Activated CD8-positive, alpha-beta memory T cell treated with anti-CD3 and anti-CD28 coated beads, Interleukin-2, amount 10 ng/mL, durations not matched to agents 7 days and 5 days (primary cell): ENCODE measurements around the gene PLD4. TPM values are rescaled to one million over a fixed set of nuclear protein-coding genes. Genes with fewer than 3 reads are reported as not detected.

Experiments used
- ATAC-seq: fragments of 150-1000 bp; cut with Tn5 transposase; one replicate; pipeline ENCODE4 v1.10.0; 2021; ENCODE audit warnings: moderate library complexity
- CTCF ChIA-PET: fragments of 350-600 bp; sonication (Branson Sonifier 250); formaldehyde crosslinking; loops from one replicate; lab custom pipeline; 2021; ENCODE audit warnings: antibody characterized with exemption; lab: Charles Lee
- DNase-seq: peaks from one replicate; pipeline ENCODE4 v3.0.0-alpha.2; 2020
- H3K27ac Mint-ChIP-seq: one replicate; pipeline ENCODE4 v1.8.0; 2021; ENCODE audit warnings: mild to moderate bottlenecking, mixed read lengths
- H3K27me3 Mint-ChIP-seq: one replicate; pipeline ENCODE4 v1.8.0; 2021; ENCODE audit warnings: mixed read lengths
- H3K36me3 Mint-ChIP-seq: one replicate; pipeline ENCODE4 v1.8.0; 2021; ENCODE audit warnings: mild to moderate bottlenecking, mixed read lengths
- H3K4me1 Mint-ChIP-seq: one replicate; pipeline ENCODE4 v1.8.0; 2021; ENCODE audit warnings: mixed read lengths
- H3K4me3 Mint-ChIP-seq: one replicate; pipeline ENCODE4 v1.8.0; 2021; ENCODE audit warnings: mild to moderate bottlenecking, moderate library complexity, mixed read lengths
- H3K9me3 Mint-ChIP-seq: one replicate; pipeline ENCODE4 v1.8.0; 2022; ENCODE audit warnings: low read depth, mixed read lengths
- total RNA-seq, 2 experiments: library from RNA; stranded (reverse); gene quantifications; one replicate each; pipeline ENCODE4 v1.2.3, GENCODE V29; 2021

Gene PLD4
- not detected for total RNA-seq

GRCh38 chr14:104924421-104925213 is at the start of gene PLD4:
Gene PLD4, plus strand, starts transcription at chr14:104924879. Its CDS starts 2,262 bp downstream, at chr14:104927141.
- peaks cover 16% of the 10 kb centered on the region for H3K27me3 Mint-ChIP-seq
- H3K27ac Mint-ChIP-seq: no peak within 1 kb of the TSS
- no peaks in the 10 kb centered on the region for H3K9me3 Mint-ChIP-seq
- no peak within 1 kb of the TSS for H3K4me3 Mint-ChIP-seq
- no peaks in the 10 kb centered on the region for H3K4me1 Mint-ChIP-seq
- H3K36me3 Mint-ChIP-seq: no peaks in the 10 kb centered on the region
- no peak for DNase-seq
- ATAC-seq: no peak
- CTCF ChIA-PET: interaction anchor here (1.2 to 1.3 kb wide), 2 partner anchors 9 to 10 kb away, joined by 3 to 5 read pairs; no protein-coding TSS in a partner anchor

- DNase-seq: no peak
- Mint-ChIP-seq H3K36me3 (no peaks in the 10 kb centered on the region), H3K4me3 (no peak overlapping the region), H3K9me3 (no peaks in the 10 kb centered on the region), H3K27me3 (no peaks in the 10 kb centered on the region), H3K27ac (no peak overlapping the region), H3K4me1 (no peaks in the 10 kb centered on the region)
- CTCF ChIA-PET: interaction anchor here (1.2 kb wide), 1 partner anchor 49 kb away, joined by 4 read pairs; no protein-coding TSS in a partner anchor
- ATAC-seq: no peak
Observed at GRCh38 chr14:104875412-104875751, 49.3 kb upstream of the PLD4 start.

- Mint-ChIP-seq H3K36me3 (no peaks in the 10 kb centered on the region), H3K27ac (no peak overlapping the region), H3K27me3 (no peaks in the 10 kb centered on the region), H3K4me1 (no peaks in the 10 kb centered on the region), H3K4me3 (no peak overlapping the region), H3K9me3 (no peaks in the 10 kb centered on the region)
- no peak for ATAC-seq
- CTCF ChIA-PET: interaction anchor here (1.2 kb wide), 1 partner anchor 49 kb away, joined by 4 read pairs; no protein-coding TSS in a partner anchor
- DNase-seq: no peak
Observed at GRCh38 chr14:104875811-104876210, 48.9 kb upstream of the PLD4 start.

GRCh38 chr14:104876251-104876699 is 48.4 kb upstream of the PLD4 start:
- Mint-ChIP-seq H3K9me3 (no peaks in the 10 kb centered on the region), H3K4me3 (no peak overlapping the region), H3K27me3 (no peaks in the 10 kb centered on the region), H3K36me3 (no peaks in the 10 kb centered on the region), H3K27ac (no peak overlapping the region), H3K4me1 (no peaks in the 10 kb centered on the region)
- DNase-seq: peak; percentile 55
- peak; percentile 82 for ATAC-seq
- CTCF ChIA-PET: interaction anchor here (1.2 kb wide), 1 partner anchor 50 kb away, joined by 4 read pairs; no protein-coding TSS in a partner anchor

- Mint-ChIP-seq H3K4me1 (no peaks in the 10 kb centered on the region), H3K27me3 (no peaks in the 10 kb centered on the region), H3K36me3 (no peaks in the 10 kb centered on the region), H3K4me3 (no peak overlapping the region), H3K9me3 (no peaks in the 10 kb centered on the region), H3K27ac (no peak overlapping the region)
- DNase-seq (no peak), ATAC-seq (no peak)
- CTCF ChIA-PET: no interaction called here
Observed at GRCh38 chr14:104877066-104877805, 47.4 kb upstream of the PLD4 start.

- no peak overlapping the region for H3K27ac Mint-ChIP-seq
- ATAC-seq (no peak), DNase-seq (no peak)
- no peaks in the 10 kb centered on the region for H3K4me1 Mint-ChIP-seq
- no peak overlapping the region for H3K4me3 Mint-ChIP-seq
- CTCF ChIA-PET: no interaction called here
- no peaks in the 10 kb centered on the region for H3K9me3 Mint-ChIP-seq
- no peaks in the 10 kb centered on the region for H3K36me3 Mint-ChIP-seq
- H3K27me3 Mint-ChIP-seq: no peaks in the 10 kb centered on the region
Observed at GRCh38 chr14:104877806-104878550, 46.7 kb upstream of the PLD4 start.

GRCh38 chr14:104878582-104878981 is 46.1 kb upstream of the PLD4 start:
- H3K4me3 Mint-ChIP-seq: no peak overlapping the region
- H3K27ac Mint-ChIP-seq: no peak overlapping the region
- no peaks in the 10 kb centered on the region for H3K27me3 Mint-ChIP-seq
- H3K9me3 Mint-ChIP-seq: no peaks in the 10 kb centered on the region
- ATAC-seq (no peak), DNase-seq (no peak)
- H3K36me3 Mint-ChIP-seq: no peaks in the 10 kb centered on the region
- CTCF ChIA-PET: interaction anchor here (0.8 kb wide), 1 partner anchor 52 kb away, joined by 3 read pairs; no protein-coding TSS in a partner anchor
- H3K4me1 Mint-ChIP-seq: no peaks in the 10 kb centered on the region

- Mint-ChIP-seq H3K36me3 (no peaks in the 10 kb centered on the region), H3K27me3 (no peaks in the 10 kb centered on the region), H3K4me3 (no peak overlapping the region), H3K4me1 (no peaks in the 10 kb centered on the region), H3K9me3 (no peaks in the 10 kb centered on the region), H3K27ac (no peak overlapping the region)
- no peak for ATAC-seq
- no peak for DNase-seq
- CTCF ChIA-PET: interaction anchor here (0.8 kb wide), 1 partner anchor 53 kb away, joined by 3 read pairs; no protein-coding TSS in a partner anchor
Observed at GRCh38 chr14:104879201-104879982, 45.3 kb upstream of the PLD4 start.

- Mint-ChIP-seq H3K27me3 (no peaks in the 10 kb centered on the region), H3K4me3 (no peak overlapping the region), H3K9me3 (no peaks in the 10 kb centered on the region), H3K27ac (no peak overlapping the region), H3K4me1 (no peaks in the 10 kb centered on the region), H3K36me3 (no peaks in the 10 kb centered on the region)
- no peak for ATAC-seq
- CTCF ChIA-PET: no interaction called here
- DNase-seq: no peak
Observed at GRCh38 chr14:104879983-104880565, 44.6 kb upstream of the PLD4 start.

GRCh38 chr14:104880584-104881210 is 44.0 kb upstream of the PLD4 start:
- no peak for ATAC-seq
- Mint-ChIP-seq H3K27ac (no peak overlapping the region), H3K27me3 (no peaks in the 10 kb centered on the region), H3K9me3 (no peaks in the 10 kb centered on the region), H3K4me3 (no peak overlapping the region), H3K4me1 (no peaks in the 10 kb centered on the region), H3K36me3 (no peaks in the 10 kb centered on the region)
- DNase-seq: no peak
- CTCF ChIA-PET: no interaction called here

- CTCF ChIA-PET: no interaction called here
- H3K36me3 Mint-ChIP-seq: no peaks in the 10 kb centered on the region
- DNase-seq (no peak), ATAC-seq (no peak)
- H3K27me3 Mint-ChIP-seq: no peaks in the 10 kb centered on the region
- H3K4me3 Mint-ChIP-seq: no peak overlapping the region
- H3K27ac Mint-ChIP-seq: no peak overlapping the region
- H3K4me1 Mint-ChIP-seq: no peaks in the 10 kb centered on the region
- H3K9me3 Mint-ChIP-seq: no peaks in the 10 kb centered on the region
Observed at GRCh38 chr14:104881369-104881979, 43.2 kb upstream of the PLD4 start.
